Endothelial cell of umbilical vein (primary cell): ENCODE measurements around the gene KIF18A. TPM values are rescaled to one million over a fixed set of nuclear protein-coding genes. Genes with fewer than 3 reads are reported as not detected.

Source experiments
- BruUV-seq: library from RNA; stranded (reverse); fragments of 400-500 nt; replicated peaks from 2 replicates; lab custom pipeline; 2021; lab: Mats Ljungman, UMichigan
- CTCF ChIA-PET: fragments of 300-600, 350-600 bp; sonication (Branson Sonifier 250); formaldehyde crosslinking; loops from one replicate; lab custom pipeline; 2021; ENCODE audit warnings: antibody characterized with exemption, inconsistent platforms; lab: Charles Lee
- POLR2A ChIA-PET: fragments of 300-600, 350-600 bp; sonication (Branson Sonifier 250); formaldehyde crosslinking; loops from one replicate; lab custom pipeline; 2021; ENCODE audit warnings: antibody characterized with exemption, inconsistent platforms; lab: Charles Lee
- DNase-seq: peaks from one replicate; pipeline ENCODE4 v3.0.0-alpha.2; 2011; ENCODE audit warnings: low read depth, low spot score
- FAIRE-seq: peaks from 2 replicates; lab custom pipeline; 2011; peaks lifted over from hg19 to GRCh38; lab: Jason Lieb, UNC
- H2AFZ ChIP-seq: 2 replicates; pipeline ENCODE4 v1.6.0; 2012; ENCODE audit warnings: low read depth, low read length, control low read depth, inconsistent platforms
- H3K27ac ChIP-seq: 2 replicates; pipeline ENCODE4 v1.5.1; 2011; ENCODE audit warnings: low read depth, mild to moderate bottlenecking, control low read depth, low read length, moderate library complexity; ENCODE audit not compliant: insufficient read depth
- H3K27me3 ChIP-seq, 2 experiments: 2 replicates each; pipeline versions ENCODE4 v1.6.0 to v1.6.1; 2011; ENCODE audit warnings: low read length in 2 of 2, mixed read lengths in 1 of 2; ENCODE audit not compliant: control insufficient read depth in 2 of 2, insufficient read depth in 2 of 2
- H3K36me3 ChIP-seq, 2 experiments: 2 replicates in 1 of 2; 3 replicates in 1 of 2; pipeline ENCODE4 v1.5.1; 2011; ENCODE audit warnings: low read length in 2 of 2, mild to moderate bottlenecking in 1 of 2, moderate library complexity in 1 of 2; ENCODE audit not compliant: control insufficient read depth in 2 of 2, insufficient read depth in 2 of 2; ENCODE audit errors: extremely low read depth in 1 of 2
- H3K4me1 ChIP-seq: 3 replicates; pipeline ENCODE4 v1.5.1; 2011; ENCODE audit warnings: mild to moderate bottlenecking, low read length; ENCODE audit not compliant: control insufficient read depth, insufficient read depth; ENCODE audit errors: extremely low read depth
- H3K4me2 ChIP-seq: 2 replicates; pipeline ENCODE4 v1.6.1; 2011; ENCODE audit warnings: low read length, control low read depth, mixed read lengths; ENCODE audit not compliant: insufficient read depth
- H3K4me3 ChIP-seq, 3 experiments: fragments of 200-600 bp in 1 of 3; sonication (generic), shearing (Covaris generic) in 1 of 3; replicated peaks in 1 of 3; 2 replicates each; pipeline ENCODE4 v1.5.1; 2011 to 2016; ENCODE audit warnings: control low read depth in 3 of 3, low read length in 3 of 3, mild to moderate bottlenecking in 2 of 3, inconsistent platforms in 1 of 3, low read depth in 1 of 3, moderate library complexity in 1 of 3; ENCODE audit not compliant: insufficient read depth in 1 of 3
- H3K79me2 ChIP-seq: 2 replicates; pipeline ENCODE4 v1.6.0; 2012; ENCODE audit warnings: low read length, inconsistent platforms; ENCODE audit not compliant: control insufficient read depth, insufficient read depth
- H3K9ac ChIP-seq: replicated peaks from 2 replicates; pipeline ENCODE3; 2011; ENCODE audit warnings: low read length, control low read depth; ENCODE audit not compliant: insufficient read depth; ENCODE audit errors: extremely low read depth
- H3K9me1 ChIP-seq: replicated peaks from 3 replicates; pipeline ENCODE4 v1.6.0; 2011; ENCODE audit warnings: mild to moderate bottlenecking, low read length; ENCODE audit not compliant: control insufficient read depth, insufficient read depth; ENCODE audit errors: extremely low read depth
- H3K9me3 ChIP-seq: replicated peaks from 2 replicates; pipeline ENCODE4 v1.5.1; 2012; ENCODE audit warnings: low read length, inconsistent platforms; ENCODE audit not compliant: control insufficient read depth, insufficient read depth
- H4K20me1 ChIP-seq: replicated peaks from 2 replicates; pipeline ENCODE3; 2011; ENCODE audit warnings: mild to moderate bottlenecking, low read length; ENCODE audit not compliant: control insufficient read depth, insufficient read depth; ENCODE audit errors: extremely low read depth
- CTCF ChIP-seq, 2 donors: IDR thresholded peaks; 1 replicate in 1 of 2; 2 replicates in 1 of 2; pipeline ENCODE4 v1.5.1; 2011; ENCODE audit warnings: low read length in 2 of 2, mild to moderate bottlenecking in 2 of 2, moderate library complexity in 2 of 2, control low read depth in 1 of 2, inconsistent platforms in 1 of 2, low read depth in 1 of 2; ENCODE audit not compliant: insufficient read depth in 1 of 2; ENCODE audit errors: extremely low read depth in 1 of 2
- EZH2 ChIP-seq: IDR thresholded peaks from 2 replicates; pipeline ENCODE4 v1.6.1; 2012; ENCODE audit warnings: borderline replicate concordance, low read depth, mild to moderate bottlenecking, moderate library complexity, low read length, inconsistent platforms; ENCODE audit not compliant: severe bottlenecking
- FOS ChIP-seq: IDR thresholded peaks from 2 replicates; pipeline ENCODE4 v1.6.1; 2011; ENCODE audit warnings: mild to moderate bottlenecking, low read length, moderate library complexity, borderline replicate concordance; ENCODE audit not compliant: insufficient read depth
- GATA2 ChIP-seq: IDR thresholded peaks from 2 replicates; pipeline ENCODE4 v1.7.0; 2011; ENCODE audit warnings: low read depth, mild to moderate bottlenecking, moderate library complexity, mixed read lengths, low read length; ENCODE audit not compliant: insufficient read length, insufficient read depth
- JUN ChIP-seq: IDR thresholded peaks from 2 replicates; pipeline ENCODE4 v1.6.1; 2011; ENCODE audit warnings: borderline replicate concordance, low read depth; ENCODE audit not compliant: insufficient read length, insufficient read depth
- MAX ChIP-seq: IDR thresholded peaks from 2 replicates; pipeline ENCODE4 v1.6.1; 2011; ENCODE audit not compliant: insufficient read depth, insufficient read length
- MYC ChIP-seq: IDR thresholded peaks from one replicate; pipeline ENCODE4 v1.6.1; 2011; ENCODE audit warnings: mild to moderate bottlenecking, low read depth, low read length
- POLR2A ChIP-seq: IDR thresholded peaks from 2 replicates; pipeline ENCODE4 v1.6.1; 2012; ENCODE audit warnings: low read depth, mild to moderate bottlenecking, control low read depth, low read length
- POLR2AphosphoS5 ChIP-seq: IDR thresholded peaks from 2 replicates; pipeline ENCODE4 v1.6.1; 2012; ENCODE audit warnings: low read depth, mild to moderate bottlenecking, control low read depth, low read length, moderate library complexity; ENCODE audit not compliant: insufficient read depth
- dilution Hi-C: fragments of 300-500 bp; cut with MboI; formaldehyde crosslinking; loops from one replicate; pipeline ENCODE4 v1.15.0; 2019; ENCODE audit warnings: low sequenced_read_pairs; ENCODE audit not compliant: extremely low pct_ligation_motif_present
- intact Hi-C: fragments of 100-400 bp; cut with micrococcal nuclease; formaldehyde crosslinking; loops from one replicate; pipeline ENCODE4 v1.10.0; 2022
- polyA plus RNA-seq, 4 experiments: library from polyadenylated mRNA; depleted of rRNA in 3 of 4; stranded (reverse) in 3 of 4; unstranded in 1 of 4; fragments of >200 nt; gene quantifications; 2 replicates each; pipeline versions ENCODE4 v1.2.1 to v1.2.3, GENCODE V29; 2011 to 2012; ENCODE audit warnings: missing spikeins in 1 of 4
- total RNA-seq: library from RNA; stranded (reverse); gene quantifications from 2 replicates; pipeline ENCODE4 v1.2.3, GENCODE V29; 2021

Gene KIF18A
- total and polyA plus RNA-seq, 2 donors (not counting 3 experiments of a cell fraction or from before 2014, with no cell fraction given) = 2.5 to 18.5 TPM

GRCh38 chr11:27991736-27992135 is 116.2 kb downstream of the KIF18A start:
- no peak for DNase-seq
- BruUV-seq = no TSS peak
- Histone ChIP-seq H3K27ac (no peak overlapping the region), H3K27me3 (no peaks in the 10 kb centered on the region), H4K20me1 (no peaks in the 10 kb centered on the region), H3K9me3 (no peaks in the 10 kb centered on the region), H3K4me3 (no peak overlapping the region), H3K9ac (no peak overlapping the region), H2AFZ (no peak overlapping the region), H3K36me3 (no peaks in the 10 kb centered on the region), H3K4me1 (no peaks in the 10 kb centered on the region), H3K4me2 (no peak overlapping the region), H3K79me2 (no peaks in the 10 kb centered on the region), H3K9me1 (no peaks in the 10 kb centered on the region)
- FAIRE-seq = no peak
- intact Hi-C loops (no loop called here), dilution Hi-C loops (no loop called here)
- CTCF ChIA-PET = interaction anchor here (1.4 kb wide), 1 partner anchor 9 kb away, joined by 4 read pairs; no protein-coding TSS in a partner anchor
- no peak for TF ChIP-seq EZH2
- no peak for TF ChIP-seq CTCF (IDR thresholded peaks at IDR 0.05; ENCODE audit: extremely low read depth in 1 of 2, insufficient read depth in 1 of 2, low read depth in 1 of 2, low read length in 2 of 2)
- no peak for TF ChIP-seq JUN
- TF ChIP-seq POLR2AphosphoS5 = no peak
- TF ChIP-seq POLR2A = no peak
- no peak for TF ChIP-seq GATA2
- TF ChIP-seq MYC = no peak
- no peak for TF ChIP-seq FOS
- TF ChIP-seq MAX = no peak
- POLR2A ChIA-PET = interaction anchor here (0.6 kb wide), 1 partner anchor 254 kb away, joined by 6 read pairs; no protein-coding TSS in a partner anchor
